ENCODE measurements around the gene FMNL2.

The FMNL2 gene

DNA sequence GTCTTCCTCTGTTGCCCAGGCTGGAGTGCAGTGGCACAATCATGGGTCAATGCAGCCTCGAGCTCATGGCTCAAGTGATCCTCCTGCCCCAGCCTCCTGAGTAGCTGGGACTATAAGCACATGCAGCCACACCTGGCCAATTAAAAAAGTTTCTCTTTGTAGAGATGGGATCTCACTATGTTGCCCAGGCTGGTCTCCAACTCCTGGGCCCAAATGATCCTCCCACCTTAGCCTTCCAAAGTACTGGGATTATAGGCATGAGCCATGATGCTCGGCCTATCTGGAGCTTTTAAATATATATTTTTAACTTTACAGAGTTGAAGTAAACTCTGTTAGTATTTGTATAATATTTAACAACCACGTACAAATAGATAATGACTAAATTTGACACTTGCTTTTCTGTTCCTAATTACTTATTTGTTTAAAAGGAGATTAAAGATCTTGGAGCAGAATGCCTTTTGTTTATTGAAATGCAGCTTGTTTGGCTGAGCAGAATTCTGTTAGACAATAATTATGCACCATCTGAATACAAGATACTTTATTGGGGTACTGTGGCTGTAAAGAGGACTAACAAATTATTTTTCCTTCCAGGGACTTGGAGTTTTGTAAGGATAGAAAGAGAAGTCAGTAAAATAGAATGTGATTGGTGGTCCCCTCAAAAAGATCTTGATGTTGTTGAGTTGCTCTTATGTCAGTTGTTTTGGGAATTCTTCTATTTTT is 175.0 kb downstream of the FMNL2 start:
- no peaks in the 10 kb centered on the region for H3K9me3 ChIP-seq (ENCODE audit: severe bottlenecking)
- TF ChIP-seq CTCF (IDR thresholded peaks at IDR 0.05; ENCODE audit: low read depth, low read length) = no peak
- no peak for DNase-seq
- no peak overlapping the region for H3K4me3 ChIP-seq (ENCODE audit: low read depth, low read length)
- H3K27me3 ChIP-seq (ENCODE audit: insufficient read depth, low read depth, severe bottlenecking) = no peaks in the 10 kb centered on the region
- H3K36me3 ChIP-seq = no peaks in the 10 kb centered on the region
- no peak overlapping the region for H3K27ac ChIP-seq

DNA sequence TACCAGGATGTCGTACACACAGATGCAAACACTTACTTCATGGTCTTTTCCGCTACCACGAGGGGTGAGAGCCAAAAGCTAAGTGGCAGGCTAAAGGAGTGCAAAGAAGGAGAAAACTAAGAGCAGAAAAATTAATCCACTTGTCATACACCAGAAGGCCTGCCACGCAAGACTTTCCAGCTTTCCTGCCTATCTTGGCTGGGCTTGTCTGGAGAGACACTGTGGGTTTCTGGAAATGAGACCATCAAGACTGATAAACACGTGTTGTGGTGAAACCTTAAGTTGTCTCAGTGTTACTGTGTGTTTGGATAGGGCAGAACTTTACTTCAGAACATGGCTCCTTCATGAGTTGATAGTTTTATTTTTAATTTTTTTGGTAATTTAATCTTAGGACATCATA is 175.6 kb downstream of the FMNL2 start:
- no peaks in the 10 kb centered on the region for H3K9me3 ChIP-seq (ENCODE audit: severe bottlenecking)
- no peak for TF ChIP-seq CTCF (IDR thresholded peaks at IDR 0.05; ENCODE audit: low read depth, low read length)
- no peaks in the 10 kb centered on the region for H3K36me3 ChIP-seq
- H3K27me3 ChIP-seq (ENCODE audit: insufficient read depth, low read depth, severe bottlenecking) = no peaks in the 10 kb centered on the region
- no peak overlapping the region for H3K27ac ChIP-seq
- DNase-seq = no peak
- no peak overlapping the region for H3K4me3 ChIP-seq (ENCODE audit: low read depth, low read length)

- H3K9me3 ChIP-seq (ENCODE audit: severe bottlenecking) = no peaks in the 10 kb centered on the region
- no peak for DNase-seq
- no peaks in the 10 kb centered on the region for H3K27me3 ChIP-seq (ENCODE audit: insufficient read depth, low read depth, severe bottlenecking)
- no peak overlapping the region for H3K27ac ChIP-seq
- no peaks in the 10 kb centered on the region for H3K36me3 ChIP-seq
- TF ChIP-seq CTCF (IDR thresholded peaks at IDR 0.05; ENCODE audit: low read depth, low read length) = no peak
- H3K4me3 ChIP-seq (ENCODE audit: low read depth, low read length) = no peak overlapping the region
Measured at GRCh38 chr2:152511981-152512380, 177.0 kb downstream of the FMNL2 start.

GRCh38 chr2:152513029-152513428 is 178.1 kb downstream of the FMNL2 start:
- H3K9me3 ChIP-seq (ENCODE audit: severe bottlenecking) = no peaks in the 10 kb centered on the region
- no peaks in the 10 kb centered on the region for H3K27me3 ChIP-seq (ENCODE audit: insufficient read depth, low read depth, severe bottlenecking)
- H3K27ac ChIP-seq = no peak overlapping the region
- no peak for DNase-seq
- TF ChIP-seq CTCF (IDR thresholded peaks at IDR 0.05; ENCODE audit: low read depth, low read length) = no peak
- H3K36me3 ChIP-seq = no peaks in the 10 kb centered on the region
- no peak overlapping the region for H3K4me3 ChIP-seq (ENCODE audit: low read depth, low read length)

DNA sequence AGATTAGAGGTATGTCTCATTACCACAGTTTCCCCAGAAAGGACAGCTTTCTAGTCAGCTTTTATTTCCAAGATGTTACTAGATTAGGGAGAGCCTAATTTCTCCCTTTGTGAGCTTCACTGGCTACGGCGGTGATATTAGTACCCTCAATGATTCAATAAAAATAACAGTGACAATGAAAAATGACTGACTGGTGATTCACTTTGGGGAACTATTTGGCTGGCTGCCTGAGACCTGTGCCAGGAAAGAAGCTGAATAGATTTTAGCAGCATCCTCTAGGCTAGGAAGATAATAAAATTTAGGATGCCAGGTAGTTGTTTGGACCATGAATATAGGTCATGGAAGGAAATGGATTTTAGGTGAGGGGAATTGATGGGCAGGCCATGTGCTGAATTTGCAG is 178.7 kb downstream of the FMNL2 start:
- DNase-seq = no peak

More for the DNA sequence above, 178.7 kb downstream of the FMNL2 start:
- H3K4me3 ChIP-seq (ENCODE audit: low read depth, low read length) = no peak overlapping the region
- TF ChIP-seq CTCF (IDR thresholded peaks at IDR 0.05; ENCODE audit: low read depth, low read length) = no peak
- H3K27me3 ChIP-seq (ENCODE audit: insufficient read depth, low read depth, severe bottlenecking) = no peaks in the 10 kb centered on the region
- H3K27ac ChIP-seq = no peak overlapping the region
- no peaks in the 10 kb centered on the region for H3K36me3 ChIP-seq
- no peaks in the 10 kb centered on the region for H3K9me3 ChIP-seq (ENCODE audit: severe bottlenecking)
